Activated CD8-positive, alpha-beta memory T cell treated with anti-CD3 and anti-CD28 coated beads, Interleukin-2, amount 10 ng/mL, durations not matched to agents 7 days and 5 days (primary cell): ENCODE results near the gene AKR1B15. TPM values are rescaled to one million over a fixed set of nuclear protein-coding genes. Genes with fewer than 3 reads are reported as not detected.
"Not testable (repeated sequence)": the region's sequence is repeated elsewhere in the genome, so short reads cannot be mapped to it uniquely, and the experiment has no call there.

Experiments
- ATAC-seq: fragments of 150-1000 bp; cut with Tn5 transposase; one replicate; pipeline ENCODE4 v1.10.0; 2021; ENCODE audit warnings: moderate library complexity
- CTCF ChIA-PET: fragments of 350-600 bp; sonication (Branson Sonifier 250); formaldehyde crosslinking; loops from one replicate; lab custom pipeline; 2021; ENCODE audit warnings: antibody characterized with exemption; lab: Charles Lee
- DNase-seq: peaks from one replicate; pipeline ENCODE4 v3.0.0-alpha.2; 2020
- H3K27ac Mint-ChIP-seq: one replicate; pipeline ENCODE4 v1.8.0; 2021; ENCODE audit warnings: mild to moderate bottlenecking, mixed read lengths
- H3K27me3 Mint-ChIP-seq: one replicate; pipeline ENCODE4 v1.8.0; 2021; ENCODE audit warnings: mixed read lengths
- H3K36me3 Mint-ChIP-seq: one replicate; pipeline ENCODE4 v1.8.0; 2021; ENCODE audit warnings: mild to moderate bottlenecking, mixed read lengths
- H3K4me1 Mint-ChIP-seq: one replicate; pipeline ENCODE4 v1.8.0; 2021; ENCODE audit warnings: mixed read lengths
- H3K4me3 Mint-ChIP-seq: one replicate; pipeline ENCODE4 v1.8.0; 2021; ENCODE audit warnings: mild to moderate bottlenecking, moderate library complexity, mixed read lengths
- H3K9me3 Mint-ChIP-seq: one replicate; pipeline ENCODE4 v1.8.0; 2022; ENCODE audit warnings: low read depth, mixed read lengths
- total RNA-seq, 2 experiments: library from RNA; stranded (reverse); gene quantifications; one replicate each; pipeline ENCODE4 v1.2.3, GENCODE V29; 2021

The AKR1B15 gene
- total RNA-seq, 2 experiments from 2014 or later: not detected

- H3K36me3 Mint-ChIP-seq: no peaks in the 10 kb centered on the region
- no peaks in the 10 kb centered on the region for H3K4me1 Mint-ChIP-seq
- H3K27me3 Mint-ChIP-seq: peaks cover 21% of the 10 kb centered on the region
- CTCF ChIA-PET: interaction anchor here (0.9 kb wide), 1 partner anchor 12 kb away, joined by 3 read pairs; no protein-coding TSS in a partner anchor
- H3K27ac Mint-ChIP-seq: no peak overlapping the region
- DNase-seq (no peak), ATAC-seq (no peak)
- H3K4me3 Mint-ChIP-seq: no peak overlapping the region
- H3K9me3 Mint-ChIP-seq: no peaks in the 10 kb centered on the region
Measured at GRCh38 chr7:134535272-134535918, 13.5 kb upstream of the AKR1B15 start.

GRCh38 chr7:134535919-134536299, 13.0 kb upstream of the AKR1B15 start:
- CTCF ChIA-PET: interaction anchor here (0.9 kb wide), 1 partner anchor 11 kb away, joined by 3 read pairs; no protein-coding TSS in a partner anchor
- H3K36me3 Mint-ChIP-seq: no peaks in the 10 kb centered on the region
- ATAC-seq: no peak

DNA sequence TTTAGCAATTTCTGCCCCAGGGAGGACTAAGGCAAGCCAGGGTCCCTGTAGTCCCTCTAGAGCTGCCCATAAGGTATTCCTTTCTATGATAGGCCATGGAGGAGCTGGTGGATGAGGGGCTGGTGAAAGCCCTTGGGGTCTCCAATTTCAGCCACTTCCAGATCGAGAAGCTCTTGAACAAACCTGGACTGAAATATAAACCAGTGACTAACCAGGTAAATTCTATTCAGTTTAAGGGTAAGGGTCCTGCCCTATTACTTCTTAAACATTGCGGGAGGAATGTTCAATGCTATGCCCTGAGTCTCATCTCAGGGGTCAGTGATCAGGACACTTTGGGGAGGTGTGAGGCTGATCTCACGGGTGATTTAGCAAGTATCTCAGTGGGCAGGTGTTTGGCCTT, 12.4 kb upstream of the AKR1B15 start:
- CTCF ChIA-PET, DNase-seq, H3K36me3 Mint-ChIP-seq, H3K9me3 Mint-ChIP-seq, H3K4me1 Mint-ChIP-seq, H3K4me3 Mint-ChIP-seq, H3K27ac Mint-ChIP-seq, ATAC-seq: not testable (repeated sequence)
- H3K27me3 Mint-ChIP-seq: peaks cover 17% of the 10 kb centered on the region

More at GRCh38 chr7:134535919-134536299, 13.0 kb upstream of the AKR1B15 start:
- Mint-ChIP-seq H3K27ac (no peak overlapping the region), H3K27me3 (peaks cover 20% of the 10 kb centered on the region), H3K9me3 (no peaks in the 10 kb centered on the region), H3K4me3 (no peak overlapping the region), H3K4me1 (no peaks in the 10 kb centered on the region)
- no peak for DNase-seq

DNA sequence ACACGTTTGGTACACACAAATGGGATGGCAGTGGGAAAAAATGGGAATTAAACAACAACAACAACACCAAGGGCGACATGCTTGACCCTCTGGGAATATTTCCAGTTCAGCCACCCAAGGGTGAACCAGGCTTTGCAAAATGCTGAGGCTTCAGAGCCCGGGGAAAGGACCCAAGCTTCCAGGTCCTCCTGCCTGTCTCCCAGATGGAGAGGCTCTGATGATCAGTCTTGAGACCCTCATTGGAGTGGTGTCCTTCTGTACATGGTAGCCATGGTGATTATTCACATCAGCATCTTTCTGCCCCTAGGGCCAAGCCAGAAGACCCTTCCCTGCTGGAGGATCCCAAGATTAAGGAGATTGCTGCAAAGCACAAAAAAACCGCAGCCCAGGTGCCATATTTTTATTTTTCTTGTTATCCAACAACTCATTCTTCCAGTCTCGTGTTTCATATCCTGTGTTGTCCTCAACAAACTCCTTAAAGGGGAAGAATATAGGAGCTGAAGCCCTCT, 11.6 kb upstream of the AKR1B15 start:
- H3K27me3 Mint-ChIP-seq: peaks cover 12% of the 10 kb centered on the region
- H3K9me3 Mint-ChIP-seq, ATAC-seq, H3K27ac Mint-ChIP-seq, H3K36me3 Mint-ChIP-seq, DNase-seq, CTCF ChIA-PET, H3K4me1 Mint-ChIP-seq, H3K4me3 Mint-ChIP-seq: not testable (repeated sequence)

DNA sequence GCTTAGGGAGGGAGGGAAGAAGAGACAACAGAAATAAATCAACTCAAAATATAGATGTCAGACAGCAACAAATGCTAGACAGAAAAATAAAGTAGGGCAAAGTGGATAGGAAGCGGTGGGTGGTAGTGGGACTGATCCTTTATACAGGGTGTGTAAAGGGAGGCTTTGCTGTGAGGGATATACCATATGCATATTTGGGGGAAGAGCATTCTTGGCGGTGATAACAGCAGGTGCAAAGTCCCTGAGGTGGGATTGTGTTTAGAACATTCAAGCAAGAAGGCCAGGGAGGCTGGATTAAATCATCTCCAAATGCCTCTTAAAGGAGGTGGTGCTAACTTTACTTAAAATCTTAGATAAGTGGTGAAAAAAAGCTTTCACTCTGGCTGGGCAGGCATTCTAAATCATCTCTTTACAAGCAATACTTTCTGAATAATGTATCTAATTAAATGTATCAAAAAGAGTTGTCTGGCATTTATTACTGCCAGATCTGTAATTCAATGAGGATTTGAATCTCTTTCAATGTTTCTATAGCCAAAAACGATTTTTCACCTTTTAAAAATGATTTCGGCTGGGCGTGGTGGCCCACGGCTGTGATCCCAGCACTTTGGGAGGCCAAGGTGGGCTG, 9.4 kb upstream of the AKR1B15 start:
- no peaks in the 10 kb centered on the region for H3K4me1 Mint-ChIP-seq
- no peaks in the 10 kb centered on the region for H3K9me3 Mint-ChIP-seq
- CTCF ChIA-PET: interaction anchor here (1.2 kb wide), 1 partner anchor 8 kb away, joined by 3 read pairs; no protein-coding TSS in a partner anchor
- H3K27ac Mint-ChIP-seq: no peak overlapping the region
- peaks cover 18% of the 10 kb centered on the region for H3K27me3 Mint-ChIP-seq
- no peak for ATAC-seq
- no peak for DNase-seq
- H3K4me3 Mint-ChIP-seq: no peak overlapping the region
- no peaks in the 10 kb centered on the region for H3K36me3 Mint-ChIP-seq

DNA sequence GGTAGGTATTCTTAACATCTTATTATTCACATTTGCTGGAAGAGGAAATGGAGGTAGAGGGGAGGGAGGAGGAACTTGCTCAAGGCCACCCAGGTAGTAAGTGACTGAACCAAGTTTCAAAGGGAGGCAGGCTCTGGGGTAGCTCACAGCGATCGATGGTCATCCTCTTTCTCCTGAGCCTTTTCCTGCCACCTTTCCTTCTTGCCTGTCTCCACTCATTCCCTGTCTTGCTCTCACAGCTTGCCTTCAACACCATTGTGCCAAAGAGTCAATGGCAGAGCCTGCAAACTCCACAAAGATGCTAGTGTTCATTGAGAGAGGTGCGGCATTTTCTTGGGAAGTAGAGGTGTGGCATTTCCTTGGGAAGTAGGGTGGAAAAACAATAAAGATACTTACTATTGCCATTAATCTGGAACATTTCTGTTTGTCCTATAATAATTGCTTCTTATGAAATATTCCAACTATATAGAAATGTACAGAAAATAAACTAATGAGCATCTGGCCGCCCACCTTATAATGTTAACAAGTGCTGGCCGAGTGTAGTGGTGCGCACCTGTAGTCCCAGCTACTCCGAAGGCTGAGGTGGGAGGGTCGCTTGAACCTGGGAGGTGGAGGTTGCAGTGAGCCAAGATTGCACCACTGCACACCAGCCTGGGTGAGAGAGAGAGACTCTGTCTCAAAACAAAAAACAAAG, 7.3 kb upstream of the AKR1B15 start:
- H3K27ac Mint-ChIP-seq, H3K4me1 Mint-ChIP-seq, CTCF ChIA-PET, ATAC-seq, H3K4me3 Mint-ChIP-seq, H3K36me3 Mint-ChIP-seq, H3K9me3 Mint-ChIP-seq, DNase-seq: not testable (repeated sequence)
- H3K27me3 Mint-ChIP-seq: peaks cover 20% of the 10 kb centered on the region

- no peaks in the 10 kb centered on the region for H3K36me3 Mint-ChIP-seq
- no peaks in the 10 kb centered on the region for H3K9me3 Mint-ChIP-seq
- peaks cover 1% of the 10 kb centered on the region for H3K4me1 Mint-ChIP-seq
- no peak overlapping the region for H3K27ac Mint-ChIP-seq
- H3K4me3 Mint-ChIP-seq: no peak overlapping the region
- no peak for DNase-seq
- H3K27me3 Mint-ChIP-seq: peaks cover 23% of the 10 kb centered on the region
- ATAC-seq: no peak
- CTCF ChIA-PET: interaction anchor here (1.3 kb wide), 1 partner anchor 110 kb away, joined by 4 read pairs; no protein-coding TSS in a partner anchor
Measured at GRCh38 chr7:134542195-134542771, 6.6 kb upstream of the AKR1B15 start.

DNA sequence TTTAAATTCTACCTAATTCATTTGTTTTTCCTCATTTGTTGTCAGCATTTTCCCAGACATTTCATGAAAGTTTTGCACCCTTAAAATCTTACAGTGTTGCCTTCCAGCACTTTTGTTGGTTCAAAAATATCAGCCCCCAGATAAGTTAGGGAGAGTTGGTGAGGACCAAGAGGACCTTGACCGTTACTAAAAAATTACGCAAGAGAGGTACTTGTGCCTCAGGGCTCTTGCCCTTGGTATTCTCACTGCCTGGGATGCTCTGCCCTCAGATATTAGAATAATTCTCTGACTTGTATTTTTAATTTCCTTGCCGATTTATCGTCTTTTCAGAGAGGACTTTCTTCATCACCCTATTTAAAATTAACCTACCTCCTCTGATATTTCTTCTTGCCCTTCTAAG, 3.5 kb upstream of the AKR1B15 start:
- H3K27ac Mint-ChIP-seq: no peak overlapping the region
- no peaks in the 10 kb centered on the region for H3K9me3 Mint-ChIP-seq
- H3K27me3 Mint-ChIP-seq: peaks cover 29% of the 10 kb centered on the region
- ATAC-seq (no peak), DNase-seq (no peak)
- H3K4me1 Mint-ChIP-seq: peaks cover 9% of the 10 kb centered on the region
- no peaks in the 10 kb centered on the region for H3K36me3 Mint-ChIP-seq
- no peak overlapping the region for H3K4me3 Mint-ChIP-seq
- CTCF ChIA-PET: no interaction called here

DNA sequence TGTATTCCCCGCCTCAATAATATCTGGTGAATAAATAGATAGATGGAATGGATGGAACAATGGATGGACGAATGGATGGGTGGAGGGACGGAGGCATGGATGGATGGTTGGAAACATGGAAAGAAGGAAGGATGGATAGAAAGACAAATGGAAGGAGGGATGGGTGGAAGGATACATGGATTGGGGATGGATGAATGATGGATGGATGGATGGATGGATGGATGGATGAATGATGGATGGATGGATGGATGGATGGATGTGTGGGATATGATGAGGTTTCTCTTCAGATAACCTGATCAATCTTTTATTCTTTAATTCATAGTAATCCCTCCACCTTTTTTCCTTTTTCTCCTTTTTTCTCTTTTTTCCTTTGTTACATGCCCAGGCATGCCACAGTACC, 3.0 kb upstream of the AKR1B15 start:
- H3K36me3 Mint-ChIP-seq: no peaks in the 10 kb centered on the region
- DNase-seq (no peak), ATAC-seq (no peak)
- CTCF ChIA-PET: no interaction called here
- H3K9me3 Mint-ChIP-seq: no peaks in the 10 kb centered on the region
- no peak overlapping the region for H3K27ac Mint-ChIP-seq
- H3K4me1 Mint-ChIP-seq: peaks cover 9% of the 10 kb centered on the region
- H3K27me3 Mint-ChIP-seq: peaks cover 34% of the 10 kb centered on the region
- no peak overlapping the region for H3K4me3 Mint-ChIP-seq

DNA sequence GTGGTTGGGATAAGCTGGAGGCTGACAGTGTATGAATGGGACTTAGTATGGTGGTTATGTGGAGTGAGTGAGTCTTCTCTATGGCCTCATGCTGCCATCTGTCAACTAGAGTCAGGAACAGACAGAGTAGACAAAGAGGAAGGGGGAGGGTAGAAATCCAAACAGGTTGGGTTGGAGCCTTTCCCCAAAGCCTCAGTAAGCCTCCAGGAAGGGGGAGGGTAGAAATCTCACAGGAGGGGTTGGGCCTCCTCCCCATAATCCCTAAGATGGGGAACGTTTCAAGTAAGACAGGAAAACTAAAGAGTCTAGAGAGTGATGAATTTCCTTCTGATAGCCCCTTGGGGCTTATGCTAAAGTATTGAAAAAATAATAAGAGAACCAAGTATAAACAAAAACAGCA, 2.0 kb upstream of the AKR1B15 start:
- Mint-ChIP-seq H3K4me3 (no peak overlapping the region), H3K4me1 (peaks cover 9% of the 10 kb centered on the region), H3K36me3 (no peaks in the 10 kb centered on the region), H3K9me3 (no peaks in the 10 kb centered on the region), H3K27me3 (peaks cover 39% of the 10 kb centered on the region), H3K27ac (no peak overlapping the region)
- CTCF ChIA-PET: interaction anchor here (1.0 to 2.7 kb wide), 10 partner anchors 8 to 440 kb away, joined by 3 to 32 read pairs (median 4); partner anchors contain the start of gene AGBL3
- DNase-seq (no peak), ATAC-seq (no peak)

- H3K36me3 Mint-ChIP-seq: no peaks in the 10 kb centered on the region
- H3K9me3 Mint-ChIP-seq: no peaks in the 10 kb centered on the region
- H3K4me1 Mint-ChIP-seq: peaks cover 9% of the 10 kb centered on the region
- DNase-seq (peak; percentile 71), ATAC-seq (peak; percentile 81)
- CTCF ChIA-PET: interaction anchor here (1.0 to 2.7 kb wide), 13 partner anchors 9 to 440 kb away, joined by 3 to 32 read pairs (median 3); partner anchors contain the start of gene AGBL3
- H3K4me3 Mint-ChIP-seq: no peak overlapping the region
- no peak overlapping the region for H3K27ac Mint-ChIP-seq
- peaks cover 42% of the 10 kb centered on the region for H3K27me3 Mint-ChIP-seq
Measured at GRCh38 chr7:134547397-134548054, 1.4 kb upstream of the AKR1B15 start.

DNA sequence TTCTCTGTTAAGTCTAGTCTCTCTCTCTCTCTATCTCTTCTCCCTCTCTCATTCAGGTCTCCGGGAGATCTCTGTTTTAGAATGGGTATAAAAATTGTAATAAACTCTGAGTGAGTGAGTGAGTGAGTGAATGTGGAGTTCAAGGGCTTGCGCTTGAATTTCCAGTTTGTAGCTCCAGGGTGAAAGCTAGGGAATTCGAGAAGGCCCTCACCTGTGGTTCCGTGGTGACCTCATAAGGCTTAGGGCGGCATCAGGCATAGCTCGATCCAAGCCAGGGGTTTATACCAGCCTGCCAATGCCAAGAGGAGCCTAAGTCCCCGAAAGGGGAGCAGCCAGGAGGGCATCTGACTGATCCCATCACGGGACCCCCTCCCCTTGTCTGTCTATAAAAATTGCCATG, 456 bp downstream of the AKR1B15 start:
- no peaks in the 10 kb centered on the region for H3K9me3 Mint-ChIP-seq
- H3K27me3 Mint-ChIP-seq: peaks cover 34% of the 10 kb centered on the region
- no peak overlapping the region for H3K27ac Mint-ChIP-seq
- H3K4me3 Mint-ChIP-seq: no peak overlapping the region
- no peak for DNase-seq
- H3K36me3 Mint-ChIP-seq: no peaks in the 10 kb centered on the region
- no peak for ATAC-seq
- peaks cover 9% of the 10 kb centered on the region for H3K4me1 Mint-ChIP-seq
- CTCF ChIA-PET: interaction anchor here (1.5 to 2.7 kb wide), 2 partner anchors 53 to 116 kb away, joined by 4 to 32 read pairs; no protein-coding TSS in a partner anchor
